T follicular helper cell (primary cell): ENCODE data around the gene IQGAP3.

Experiments
- DNase-seq: peaks from one replicate; pipeline ENCODE4 v3.0.0-alpha.2; 2020; ENCODE audit warnings: low read depth

Gene IQGAP3

DNA sequence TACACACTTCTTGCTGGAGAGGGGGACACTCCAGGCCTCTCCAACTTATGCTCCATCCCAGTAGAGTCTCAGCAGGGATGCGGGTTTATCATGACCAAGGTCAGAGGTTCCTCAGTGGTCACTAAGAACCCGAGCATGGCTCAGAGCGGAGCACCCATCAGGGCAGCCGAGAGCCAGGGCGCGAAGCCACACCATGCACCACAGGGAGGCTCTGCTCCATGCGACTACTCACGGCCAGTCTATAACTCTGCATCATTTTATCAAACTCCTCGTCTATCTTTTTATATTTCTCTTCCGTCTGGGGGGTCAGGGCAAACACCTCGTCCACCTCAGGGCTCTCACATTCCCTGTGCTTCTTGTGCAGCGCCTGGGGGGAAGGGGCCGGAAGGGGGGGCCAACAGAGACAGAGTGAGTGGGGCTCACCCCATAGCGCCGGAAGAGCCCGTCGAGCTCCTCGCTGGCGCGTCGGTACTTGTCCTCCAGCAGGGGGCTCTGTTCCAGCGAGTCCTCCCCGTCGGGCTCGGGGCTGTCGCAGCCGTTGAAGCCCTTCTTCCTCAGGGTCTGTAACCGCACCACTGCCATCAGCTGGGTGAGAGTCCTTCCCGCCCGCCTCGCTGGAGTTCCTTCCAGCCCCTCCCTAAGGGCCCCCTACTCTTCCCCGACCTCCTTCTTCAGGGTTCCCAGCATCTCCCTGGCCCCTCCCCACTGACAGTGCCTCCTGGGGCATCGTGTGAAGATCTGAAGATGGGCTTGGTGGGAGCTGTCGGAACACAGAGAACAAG, 91.8 kb downstream of the IQGAP3 start:
- peak; percentile 74 for DNase-seq

GRCh38 chr1:156480016-156480370, 92.4 kb downstream of the IQGAP3 start:
- DNase-seq: no peak

DNA sequence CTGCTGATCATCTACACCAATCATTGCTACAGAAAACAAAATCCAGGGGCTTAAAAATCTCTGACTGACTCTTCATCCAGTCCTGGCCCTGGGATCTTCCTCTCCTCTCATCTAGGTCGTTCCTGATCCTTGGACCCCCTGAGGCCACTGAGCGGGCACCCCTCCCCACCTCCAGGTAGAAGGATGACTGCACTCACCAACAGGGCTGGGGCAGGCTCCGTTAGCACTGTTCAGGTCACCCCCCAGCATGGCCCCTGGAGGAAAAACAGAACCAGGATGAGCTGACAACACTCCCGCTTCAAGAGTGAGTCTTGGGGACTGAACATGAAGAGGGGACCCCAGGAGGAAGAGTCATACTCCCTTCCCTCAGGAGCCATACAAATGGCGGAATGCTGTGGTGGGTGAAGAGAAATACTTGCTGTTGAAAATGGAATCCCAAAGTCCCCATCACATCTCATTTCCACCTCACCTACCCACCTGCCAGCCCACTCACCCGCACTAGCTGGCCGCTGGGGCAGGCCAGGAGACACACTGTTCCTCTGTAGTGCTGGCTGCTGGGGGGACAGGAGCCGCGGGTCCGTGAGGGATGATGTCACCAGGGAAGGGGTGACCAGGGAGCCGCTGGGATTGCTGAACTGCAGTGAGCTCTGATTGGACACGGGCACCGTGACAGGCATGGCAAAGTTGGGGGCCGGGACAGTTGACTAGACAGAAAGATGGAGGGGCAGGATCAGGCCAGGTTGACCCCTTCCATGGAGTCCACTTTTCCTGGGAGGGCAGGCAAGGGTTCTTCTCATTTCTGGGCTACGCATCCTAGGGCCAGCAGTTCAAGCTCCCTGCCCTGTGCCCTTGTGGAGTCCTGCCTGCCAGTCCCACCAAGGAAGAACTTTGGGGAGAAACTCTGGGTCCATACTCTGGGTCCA, 93.0 kb downstream of the IQGAP3 start:
- no peak for DNase-seq

GRCh38 chr1:156478250-156478627, 94.1 kb downstream of the IQGAP3 start:
- DNase-seq: no peak

DNA sequence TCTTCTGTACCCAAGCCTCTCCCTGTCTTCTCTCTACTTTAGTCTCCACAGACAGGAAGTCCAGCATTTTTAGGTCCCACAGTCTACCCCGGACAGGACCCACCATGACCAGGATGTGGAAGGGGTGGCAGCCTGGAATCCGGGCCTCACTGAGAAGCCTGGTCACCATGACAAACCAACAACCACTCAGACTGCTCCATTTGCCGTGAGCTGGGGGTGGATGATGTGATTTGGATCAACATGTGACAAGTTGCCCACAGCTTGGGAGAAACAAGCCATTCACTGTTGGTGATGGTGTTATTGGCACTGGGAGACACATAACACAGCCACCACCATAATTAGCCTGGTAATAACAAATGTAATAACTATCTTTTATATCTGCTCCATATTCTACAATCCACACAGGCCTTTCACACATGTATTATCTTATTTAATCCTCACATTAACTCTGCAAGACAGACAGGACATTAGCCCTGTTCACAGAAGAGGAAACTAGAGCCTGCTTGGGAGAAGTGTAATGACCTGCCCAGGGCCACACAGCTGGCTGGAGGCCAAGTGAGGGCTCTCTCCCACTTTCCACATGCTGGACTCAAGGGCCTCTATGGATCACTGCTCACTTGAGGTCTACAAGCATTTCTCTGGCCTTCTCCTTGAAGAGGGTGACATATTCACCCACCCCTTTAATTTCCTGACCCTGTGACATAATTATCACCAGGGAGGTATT, 94.7 kb downstream of the IQGAP3 start:
- DNase-seq: no peak

GRCh38 chr1:156476501-156477298, 95.7 kb downstream of the IQGAP3 start:
- DNase-seq: no peak

DNA sequence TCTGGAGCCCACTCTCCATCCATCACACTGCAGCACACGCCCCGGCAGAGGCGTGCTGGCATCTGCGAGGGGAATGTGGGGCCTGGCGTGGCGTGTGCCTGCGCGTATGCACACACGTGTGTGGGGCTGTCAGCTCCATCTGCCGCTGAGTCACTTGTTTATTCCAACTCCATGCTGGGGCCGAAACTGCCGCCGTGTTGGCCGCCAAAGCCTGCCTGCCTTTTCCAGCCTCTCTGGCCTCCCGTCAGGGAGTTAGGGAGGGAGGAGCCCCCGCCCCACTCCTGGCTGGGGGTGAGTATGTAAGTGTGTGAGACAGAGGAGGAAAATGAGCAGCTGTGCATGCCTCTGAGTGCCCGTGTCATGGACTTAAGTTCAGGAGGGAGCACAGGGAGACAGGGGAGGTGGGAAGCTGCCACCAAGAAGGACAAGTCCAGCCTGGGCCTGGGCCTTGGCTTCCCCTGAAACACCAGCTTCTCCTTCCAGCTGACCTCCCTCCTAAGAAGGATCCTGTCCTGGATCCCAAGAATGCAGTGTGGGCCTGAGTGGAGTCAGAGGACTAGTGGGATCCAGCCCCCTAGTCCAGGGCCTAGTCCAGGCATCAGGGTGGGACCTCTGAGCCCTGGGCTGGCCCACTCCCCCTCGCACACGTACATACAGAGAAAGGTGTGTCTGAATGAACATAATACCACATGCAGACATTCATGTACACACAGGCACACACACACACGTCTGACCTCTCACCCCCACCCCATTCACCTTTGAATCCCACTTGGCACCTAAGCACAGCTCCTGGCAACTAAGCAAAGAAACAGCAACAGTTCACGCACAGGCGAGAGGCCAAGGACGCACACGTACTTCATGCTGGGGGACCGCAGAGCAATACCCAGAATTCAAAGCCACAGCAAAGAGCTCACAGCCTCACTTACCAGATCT, 96.5 kb downstream of the IQGAP3 start:
- no peak for DNase-seq
